HCT116 (cell line): Measurements from ENCODE around the gene ARF1. TPM values are rescaled to one million over a fixed set of nuclear protein-coding genes. Genes with fewer than 3 reads are reported as not detected.

Experiments used
- ATAC-seq: fragments of 200-7000 bp; cut with Tn5 transposase; 2 replicates; pipeline ENCODE4 v1.9.1; 2020; ENCODE audit warnings: mild to moderate bottlenecking, moderate library complexity
- BruUV-seq: library from RNA; stranded (reverse); fragments of 400-500 nt; replicated peaks from 2 replicates; lab custom pipeline; 2021; lab: Mats Ljungman, UMichigan
- CTCF ChIA-PET: fragments of 300-600 bp; sonication (Branson Sonifier 250); formaldehyde crosslinking; loops from one replicate; lab custom pipeline; 2021; ENCODE audit warnings: antibody characterized with exemption; lab: Charles Lee
- POLR2A ChIA-PET: fragments of 300-600, 350-600 bp; sonication (Branson Sonifier 250); formaldehyde crosslinking; loops from one replicate; lab custom pipeline; 2021; ENCODE audit warnings: antibody characterized with exemption; lab: Charles Lee
- RAD21 ChIA-PET, 2 experiments: fragments of 300-600 bp; sonication (Branson Sonifier 250); formaldehyde crosslinking; loops; one replicate each; lab custom pipeline; 2023; ENCODE audit warnings: low total read pairs in 2 of 2; ENCODE audit not compliant: uncharacterized antibody in 2 of 2, unreplicated experiment in 2 of 2, low non-redundant PET in 1 of 2; lab: Charles Lee
- DNase-seq: peaks from one replicate; pipeline ENCODE4 v3.0.0-alpha.2; 2010; ENCODE audit warnings: low read depth, low spot score
- H2AFZ ChIP-seq: fragments of 200-600 bp; shearing (Covaris generic), sonication (generic); 2 replicates; pipeline ENCODE4 v1.6.1; 2017; ENCODE audit warnings: low read depth, mixed run types, mixed read lengths, antibody characterized with exemption, low read length; ENCODE audit not compliant: poor library complexity, severe bottlenecking
- H3K27ac ChIP-seq: 2 replicates; pipeline ENCODE4 v1.5.1; 2012; ENCODE audit warnings: low read depth, low read length
- H3K27me3 ChIP-seq: fragments of 200-600 bp; sonication (generic); 2 replicates; pipeline ENCODE4 v1.6.1; 2016; ENCODE audit warnings: mixed run types, low read length, mixed read lengths; ENCODE audit not compliant: insufficient read depth
- H3K36me3 ChIP-seq, 2 experiments: fragments of 200-500 bp in 1 of 2; fragments of 200-600 bp in 1 of 2; sonication (Bioruptor generic) in 1 of 2; sonication (generic) in 1 of 2; 2 replicates each; pipeline versions ENCODE4 v1.5.1 to v1.6.1; 2014 to 2016; ENCODE audit warnings: low read length in 2 of 2, inconsistent platforms in 1 of 2, mixed read lengths in 1 of 2, mixed run types in 1 of 2; ENCODE audit not compliant: insufficient read depth in 2 of 2, control insufficient read depth in 1 of 2
- H3K4me1 ChIP-seq, 2 experiments: fragments of 200-600 bp in 1 of 2; sonication (generic) in 1 of 2; 2 replicates each; pipeline versions ENCODE4 v1.5.1 to v1.6.1; 2012 to 2017; ENCODE audit warnings: low read length in 2 of 2, inconsistent platforms in 1 of 2, mild to moderate bottlenecking in 1 of 2, mixed read lengths in 1 of 2, mixed run types in 1 of 2, moderate library complexity in 1 of 2; ENCODE audit not compliant: insufficient read depth in 2 of 2, control insufficient read depth in 1 of 2
- H3K4me2 ChIP-seq: fragments of 200-600 bp; sonication (generic); 2 replicates; pipeline ENCODE4 v1.6.1; 2017; ENCODE audit warnings: mixed run types, low read length, mixed read lengths
- H3K4me3 ChIP-seq, 2 experiments: fragments of 200-600 bp in 1 of 2; sonication (generic) in 1 of 2; replicated peaks in 1 of 2; 2 replicates each; pipeline ENCODE4 v1.5.1; 2011 to 2016; ENCODE audit warnings: low read length in 2 of 2, control low read depth in 1 of 2, low read depth in 1 of 2, mild to moderate bottlenecking in 1 of 2, mixed read lengths in 1 of 2, mixed run types in 1 of 2
- H3K79me2 ChIP-seq: fragments of 200-600 bp; sonication (generic); 2 replicates; pipeline ENCODE4 v1.6.1; 2017; ENCODE audit warnings: mild to moderate bottlenecking, mixed run types, low read length, moderate library complexity, mixed read lengths; ENCODE audit not compliant: insufficient read depth
- H3K9ac ChIP-seq: fragments of 200-600 bp; sonication (generic); 2 replicates; pipeline ENCODE4 v1.6.1; 2016; ENCODE audit warnings: low read length, mixed read lengths
- H3K9me2 ChIP-seq: fragments of 200-600 bp; sonication (generic), shearing (Covaris generic); 2 replicates; pipeline ENCODE4 v1.6.1; 2017; ENCODE audit warnings: mixed run types, mild to moderate bottlenecking, moderate library complexity; ENCODE audit not compliant: insufficient read depth
- H3K9me3 ChIP-seq, 2 experiments: fragments of 200-500 bp in 1 of 2; fragments of 200-600 bp in 1 of 2; sonication (Bioruptor generic) in 1 of 2; sonication (generic) in 1 of 2; 2 replicates each; pipeline ENCODE4 v1.6.1; 2014 to 2017; ENCODE audit warnings: low read length in 2 of 2, mixed read lengths in 2 of 2, inconsistent platforms in 1 of 2, low read depth in 1 of 2, mild to moderate bottlenecking in 1 of 2, mixed run types in 1 of 2, moderate library complexity in 1 of 2; ENCODE audit not compliant: control insufficient read depth in 1 of 2, insufficient read depth in 1 of 2
- H4K20me1 ChIP-seq: fragments of 200-600 bp; sonication (generic), shearing (Covaris generic); 2 replicates; pipeline ENCODE4 v1.6.1; 2017; ENCODE audit warnings: mixed run types, mild to moderate bottlenecking, moderate library complexity; ENCODE audit not compliant: insufficient read depth
- CBX3 ChIP-seq: IDR thresholded peaks from 2 replicates; pipeline ENCODE4 v1.6.1; 2012; ENCODE audit warnings: low read depth
- CEBPB ChIP-seq: IDR thresholded peaks from 2 replicates; pipeline ENCODE4 v1.6.1; 2012; ENCODE audit warnings: low read depth
- CTCF ChIP-seq, 3 experiments: fragments of 200-600 bp in 1 of 3; sonication (generic) in 1 of 3; IDR thresholded peaks in 2 of 3; conservative IDR thresholded peaks in 1 of 3; 2 replicates each; pipeline ENCODE4 v1.5.1; 2012 to 2017; ENCODE audit warnings: low read depth in 2 of 3, low read length in 2 of 3, antibody characterized with exemption in 1 of 3, borderline replicate concordance in 1 of 3, control low read depth in 1 of 3, mild to moderate bottlenecking in 1 of 3, mixed read lengths in 1 of 3, mixed run types in 1 of 3, moderate library complexity in 1 of 3; ENCODE audit not compliant: insufficient read depth in 1 of 3
- REST ChIP-seq: IDR thresholded peaks from 2 replicates; pipeline ENCODE4 v1.6.1; 2012; ENCODE audit warnings: low read depth
- SIN3A ChIP-seq: IDR thresholded peaks from 2 replicates; pipeline ENCODE4 v1.6.1; 2012; ENCODE audit warnings: low read depth
- SP1 ChIP-seq: IDR thresholded peaks from 2 replicates; pipeline ENCODE4 v1.6.1; 2012; ENCODE audit warnings: low read depth
- ZFX ChIP-seq: fragments of 450-650 bp; IDR thresholded peaks from 2 replicates; pipeline ENCODE4 v1.6.1; 2017
- intact Hi-C: fragments of 100-400 bp; cut with micrococcal nuclease; formaldehyde crosslinking; loops from 2 replicates; pipeline ENCODE4 v1.10.0; 2022
- total RNA-seq: library from RNA; stranded (reverse); gene quantifications from one replicate; pipeline ENCODE4 v1.2.1, GENCODE V29; 2021; ENCODE audit not compliant: unreplicated experiment
- TF ChIP-seq, protein P1 (sequence below): IDR thresholded peaks from 2 replicates; pipeline ENCODE4 v1.6.1; 2012
- TF ChIP-seq, protein P2 (sequence below): IDR thresholded peaks from 2 replicates; pipeline ENCODE4 v1.6.1; 2012

The ARF1 gene
- total RNA-seq, 1 experiment from 2014 or later, result 394 TPM

GRCh38 chr1:228085287-228085951, 2.9 kb downstream of the ARF1 start (continued):
- TF ChIP-seq, protein P1, sequence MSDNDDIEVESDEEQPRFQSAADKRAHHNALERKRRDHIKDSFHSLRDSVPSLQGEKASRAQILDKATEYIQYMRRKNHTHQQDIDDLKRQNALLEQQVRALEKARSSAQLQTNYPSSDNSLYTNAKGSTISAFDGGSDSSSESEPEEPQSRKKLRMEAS, result no peak
- no peak for TF ChIP-seq ZFX
- TF ChIP-seq, protein P2, sequence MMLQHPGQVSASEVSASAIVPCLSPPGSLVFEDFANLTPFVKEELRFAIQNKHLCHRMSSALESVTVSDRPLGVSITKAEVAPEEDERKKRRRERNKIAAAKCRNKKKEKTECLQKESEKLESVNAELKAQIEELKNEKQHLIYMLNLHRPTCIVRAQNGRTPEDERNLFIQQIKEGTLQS, result no peak
- no peak for TF ChIP-seq CBX3

DNA sequence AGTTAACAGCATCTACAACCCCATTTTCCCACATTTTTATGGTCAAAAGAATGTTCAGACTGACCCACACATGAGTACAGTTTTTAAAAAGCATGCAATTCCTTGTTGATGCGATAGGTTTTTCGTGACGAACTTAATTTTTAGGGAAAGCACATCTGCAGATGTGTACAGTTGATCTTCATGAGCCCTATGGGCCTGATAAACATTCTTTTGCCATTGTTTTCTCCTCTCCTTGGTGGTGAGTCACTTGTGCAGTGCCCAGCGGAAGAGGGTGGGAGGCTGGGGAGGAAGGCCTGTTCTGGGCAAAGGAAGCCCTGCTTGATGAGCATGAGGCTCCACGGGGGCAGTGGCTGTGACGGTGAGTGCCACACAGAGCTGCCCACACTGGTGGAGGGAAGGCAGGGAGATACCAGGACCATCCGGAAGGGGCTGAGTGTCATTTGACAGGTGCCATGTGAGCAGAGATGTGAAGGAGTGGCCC, 5.3 kb downstream of the ARF1 start:
- peaks cover 11 to 38% of the 10 kb centered on the region in 2 experiments for H3K4me1 ChIP-seq
- no peak overlapping the region for H3K4me3 ChIP-seq
- CTCF ChIA-PET, result no interaction called here
- no peaks in the 10 kb centered on the region for H3K27me3 ChIP-seq
- H3K9me2 ChIP-seq, result no peaks in the 10 kb centered on the region
- DNase-seq, result no peak
- TF ChIP-seq REST (no peak), CBX3 (no peak), CEBPB (no peak), SP1 (no peak), SIN3A (no peak), CTCF (IDR thresholded peaks at IDR 0.05 in 2 of 3, conservative IDR thresholded peaks at IDR 0.05 in 1 of 3; ENCODE audit: borderline replicate concordance in 1 of 3, insufficient read depth in 1 of 3, low read depth in 2 of 3, low read length in 2 of 3) (no peak)
- peaks cover 66% of the 10 kb centered on the region for H4K20me1 ChIP-seq
- H3K4me2 ChIP-seq, result no peak overlapping the region
- ATAC-seq, result no peak
- no peak overlapping the region; the same call in 1 of the 2 replicates for H3K27ac ChIP-seq
- no peak overlapping the region for H3K9ac ChIP-seq
- H3K36me3 ChIP-seq, result peaks cover 0 to 56% of the 10 kb centered on the region in 2 experiments; a peak in 1 of 4 replicates
- H3K9me3 ChIP-seq, result peaks cover 0 to 6% of the 10 kb centered on the region in 2 experiments; a peak in 1 of 4 replicates
- H3K79me2 ChIP-seq, result peaks cover 100% of the 10 kb centered on the region
- POLR2A ChIA-PET, result no interaction called here
- RAD21 ChIA-PET, result no interaction called here
- H2AFZ ChIP-seq, result no peak overlapping the region
- BruUV-seq, result no TSS peak
- intact Hi-C loops, result no loop called here
